Tibial nerve (tissue), 4 donors: ENCODE results near the gene NPC1L1. TPM values are rescaled to one million over a fixed set of nuclear protein-coding genes. Genes with fewer than 3 reads are reported as not detected.

ENCODE experiments used
- DNase-seq, 2 donors: peaks; one replicate each; pipeline ENCODE4 v3.0.0-alpha.2; 2019; ENCODE audit warnings: low spot score in 2 of 2
- H3K27ac ChIP-seq, 4 donors: fragments of 200-600 bp; sonication (generic) in 3 of 4; one replicate each; pipeline ENCODE4 v1.5.1; 2017 to 2019; ENCODE audit warnings: mild to moderate bottlenecking in 1 of 4
- H3K27me3 ChIP-seq, 2 donors: fragments of 200-600 bp; sonication (generic) in 1 of 2; one replicate each; pipeline versions ENCODE4 v1.5.1 to v1.6.0; 2017 to 2019
- H3K36me3 ChIP-seq, 3 donors: fragments of 200-600 bp; sonication (generic); one replicate each; pipeline ENCODE4 v1.5.1; 2018 to 2019
- H3K4me1 ChIP-seq, 4 donors: fragments of 200-600 bp; sonication (generic) in 3 of 4; one replicate each; pipeline ENCODE4 v1.5.1; 2017 to 2019
- H3K4me3 ChIP-seq, 4 donors: fragments of 200-600 bp; sonication (generic) in 3 of 4; one replicate each; pipeline ENCODE4 v1.5.1; 2017 to 2019; ENCODE audit warnings: mild to moderate bottlenecking in 1 of 4, moderate library complexity in 1 of 4
- H3K9me3 ChIP-seq, 4 donors: fragments of 200-600 bp; sonication (generic) in 3 of 4; one replicate each; pipeline ENCODE4 v1.5.1; 2017 to 2019
- CTCF ChIP-seq, 5 experiments: fragments of 200-600 bp in 3 of 5; fragments of 450-650 bp in 2 of 5; sonication (generic) in 3 of 5; IDR thresholded peaks; one replicate each; pipeline ENCODE4 v1.5.1; 2016 to 2019; ENCODE audit warnings: antibody characterized with exemption in 5 of 5, mild to moderate bottlenecking in 3 of 5, moderate library complexity in 2 of 5
- EP300 ChIP-seq, 2 donors: sonication (generic); formaldehyde crosslinking; IDR thresholded peaks; one replicate each; pipeline ENCODE4 v1.6.1; 2017; ENCODE audit warnings: antibody characterized with exemption in 2 of 2, mild to moderate bottlenecking in 1 of 2
- POLR2A ChIP-seq, 2 donors: fragments of 450-650 bp; IDR thresholded peaks; one replicate each; pipeline ENCODE4 v1.6.1; 2017; ENCODE audit warnings: antibody characterized with exemption in 2 of 2, mild to moderate bottlenecking in 2 of 2, moderate library complexity in 2 of 2
- WGBS, 2 donors: methylation state at CpG; one replicate each; pipeline ENCODE4 v1.1.5; 2018; 5-methylcytosine and 5-hydroxymethylcytosine counted together
- total RNA-seq, 4 donors: library from RNA; depleted of rRNA; stranded (reverse); fragments of >200 nt; gene quantifications; one replicate each; pipeline ENCODE4 v1.1.0, GENCODE V29; 2016

The NPC1L1 gene
- total RNA-seq, 4 donors from 2014 or later = 0.30 to 0.44 (median 0.39) TPM; not detected in 1

- H3K4me3 ChIP-seq = no peak overlapping the region
- H3K9me3 ChIP-seq = no peaks in the 10 kb centered on the region
- H3K27me3 ChIP-seq = no peaks in the 10 kb centered on the region
- 86 to 93% methylated on average over 22 to 24 of the region's 27 CpGs for WGBS, 2 donors
- H3K36me3 ChIP-seq = no peaks in the 10 kb centered on the region
- no peak for DNase-seq
- no peak overlapping the region for H3K27ac ChIP-seq
- H3K4me1 ChIP-seq = no peaks in the 10 kb centered on the region
- TF ChIP-seq CTCF (IDR thresholded peaks at IDR 0.05) (no peak), EP300 (IDR thresholded peaks at IDR 0.05) (no peak), POLR2A (IDR thresholded peaks at IDR 0.05) (no peak)
Observed at GRCh38 chr7:44539669-44540506, 1.2 kb downstream of the NPC1L1 start.

- Histone ChIP-seq H3K36me3 (no peaks in the 10 kb centered on the region), H3K4me3 (no peak overlapping the region), H3K27ac (no peak overlapping the region), H3K9me3 (no peaks in the 10 kb centered on the region), H3K27me3 (no peaks in the 10 kb centered on the region), H3K4me1 (no peaks in the 10 kb centered on the region)
- TF ChIP-seq CTCF (IDR thresholded peaks at IDR 0.05) (no peak), EP300 (IDR thresholded peaks at IDR 0.05) (no peak), POLR2A (IDR thresholded peaks at IDR 0.05) (no peak)
- no peak for DNase-seq
- 89 to 93% methylated on average over 26 of the region's 32 CpGs for WGBS, 2 donors
Observed at GRCh38 chr7:44538798-44539668, 2.1 kb downstream of the NPC1L1 start.

- Histone ChIP-seq H3K4me1 (no peaks in the 10 kb centered on the region), H3K9me3 (no peaks in the 10 kb centered on the region), H3K36me3 (no peaks in the 10 kb centered on the region), H3K27me3 (no peaks in the 10 kb centered on the region), H3K4me3 (no peak overlapping the region), H3K27ac (no peak overlapping the region)
- no peak for TF ChIP-seq CTCF (IDR thresholded peaks at IDR 0.05)
- TF ChIP-seq POLR2A (IDR thresholded peaks at IDR 0.05) = no peak
- TF ChIP-seq EP300 (IDR thresholded peaks at IDR 0.05) = no peak
- DNase-seq = no peak
- 83 to 85% methylated on average over 17 of the region's 17 CpGs for WGBS, 2 donors
Observed at GRCh38 chr7:44538093-44538797, 2.9 kb downstream of the NPC1L1 start.

- Histone ChIP-seq H3K9me3 (no peaks in the 10 kb centered on the region), H3K27me3 (no peaks in the 10 kb centered on the region), H3K36me3 (no peaks in the 10 kb centered on the region), H3K27ac (no peak overlapping the region), H3K4me3 (no peak overlapping the region), H3K4me1 (no peaks in the 10 kb centered on the region)
- no peak for DNase-seq
- WGBS, 2 donors = 86 to 92% methylated on average over 6 of the region's 6 CpGs
- TF ChIP-seq POLR2A (IDR thresholded peaks at IDR 0.05) (no peak), CTCF (IDR thresholded peaks at IDR 0.05) (no peak), EP300 (IDR thresholded peaks at IDR 0.05) (no peak)
Observed at GRCh38 chr7:44537442-44537841, 3.7 kb downstream of the NPC1L1 start.
